Measurements from ENCODE around the gene HIP1R. TPM values are rescaled to one million over a fixed set of nuclear protein-coding genes. Genes with fewer than 3 reads are reported as not detected.

HIP1R gene
- total and polyA plus RNA-seq, 2 experiments from 2014 or later: 7.6 to 16.3 TPM

DNA sequence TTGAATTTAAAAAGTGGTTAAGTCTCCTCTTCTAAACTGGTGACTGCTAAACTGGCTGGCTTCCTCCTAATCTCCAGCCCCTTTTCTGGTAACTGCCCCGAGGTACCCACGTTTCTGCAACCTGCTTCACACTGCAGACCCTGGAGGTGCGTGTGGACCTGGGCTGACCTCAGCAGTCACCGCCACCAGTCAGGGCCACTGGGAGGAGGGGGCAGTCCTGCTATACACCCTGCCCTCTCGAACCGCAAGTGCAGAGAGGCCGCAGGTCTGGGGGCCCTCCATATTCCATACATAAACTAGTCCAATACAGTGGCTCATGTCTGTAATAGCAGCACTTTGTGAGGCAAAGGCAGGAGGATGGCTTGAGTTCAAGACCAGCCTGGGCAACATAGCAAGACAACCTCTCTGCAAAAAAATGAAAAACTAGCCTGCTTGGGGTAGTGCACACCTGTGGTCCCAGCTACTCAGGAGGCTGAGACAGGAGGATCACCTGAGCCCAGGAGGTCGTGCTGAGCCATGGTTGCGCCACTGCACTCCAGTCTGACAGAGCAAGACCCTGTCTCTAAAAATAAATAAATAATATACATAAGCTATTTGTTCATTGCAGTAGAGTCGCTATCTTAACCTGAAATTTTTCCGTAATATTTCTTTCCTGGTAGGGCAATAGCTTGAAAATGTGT, 35.0 kb downstream of the HIP1R start:
- H3K79me2 ChIP-seq (ENCODE audit: insufficient read depth): peaks cover 64% of the 10 kb centered on the region
- H3K4me3 ChIP-seq: peak overlapping the region; percentile 75

DNA sequence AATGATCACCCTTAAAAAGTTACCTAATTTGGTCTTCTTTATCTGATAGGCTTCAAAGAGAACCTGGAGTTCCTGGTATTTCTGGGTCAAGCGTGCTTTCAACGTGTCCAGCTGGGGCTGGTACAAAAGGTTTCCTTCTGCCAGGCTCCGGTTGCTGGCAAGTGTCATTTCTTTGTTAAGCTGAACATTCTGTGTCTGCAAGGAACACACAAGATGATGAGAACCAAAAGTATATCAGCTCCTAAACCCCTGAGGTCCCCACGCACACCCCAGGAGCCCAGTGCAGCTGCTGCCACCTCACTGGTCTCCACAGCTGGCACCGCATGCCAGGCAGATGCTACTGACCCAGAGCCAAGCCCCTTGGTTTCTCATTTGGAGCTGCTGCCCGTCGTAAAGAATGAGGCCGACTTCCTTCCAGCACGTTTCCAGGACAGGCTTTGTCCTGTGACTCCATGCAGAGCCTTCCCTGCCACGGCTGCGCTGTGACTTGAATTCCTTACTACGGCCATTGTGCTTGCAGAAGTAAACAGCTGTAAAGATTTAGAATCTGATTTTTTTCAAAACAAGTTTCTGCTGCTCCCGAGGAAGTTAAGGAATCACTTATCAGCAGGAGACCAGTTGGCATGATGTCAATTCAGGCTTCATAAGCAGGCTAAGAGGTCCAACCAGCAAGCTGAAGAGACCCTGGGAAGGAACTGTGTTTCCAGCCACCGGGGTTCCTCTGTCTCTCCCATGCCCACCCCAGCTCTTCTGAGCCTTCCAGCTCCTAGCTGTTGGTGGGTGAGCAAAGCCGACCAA, 35.8 kb downstream of the HIP1R start:
- Histone ChIP-seq H3K9me3 (ENCODE audit: low read depth) (no peaks in the 10 kb centered on the region), H3K27ac (peak overlapping the region; percentile 89), H3K4me1 (ENCODE audit: insufficient read depth) (peaks cover 29% of the 10 kb centered on the region), H3K36me3 (ENCODE audit: low read depth) (peaks cover 23% of the 10 kb centered on the region; the same call in 1 of the 2 replicates), H3K9me2 (ENCODE audit: insufficient read depth) (no peaks in the 10 kb centered on the region), H3K4me3 (peak overlapping the region; percentile 75), H3K4me2 (ENCODE audit: unreplicated experiment) (peak overlapping the region; percentile 89), H3K27me3 (replicated peaks; ENCODE audit: insufficient read depth) (no peaks in the 10 kb centered on the region), H3F3A (ENCODE audit: insufficient read depth) (peaks cover 32% of the 10 kb centered on the region), H3K79me2 (ENCODE audit: insufficient read depth) (peaks cover 72% of the 10 kb centered on the region), H2AFZ (peak overlapping the region; percentile 60), H4K20me1 (ENCODE audit: insufficient read depth) (0 out of 2 replicates have a peak, but pooled peaks cover 5% of the 10 kb centered on the region), H3K9ac (peak overlapping the region; percentile 85)
- no peak for TF ChIP-seq EZH2phosphoT487 (IDR thresholded peaks at IDR 0.05; ENCODE audit: insufficient read depth, low read depth)
- peak; percentile 74 for DNase-seq
- 14 to 15% methylated on average over 15 of the region's 15 CpGs for WGBS, 2 experiments (ENCODE audit: low coverage in 1 of 2, low lambda C conversion rate in 2 of 2, missing lambda C conversion rate in 2 of 2)
- in situ Hi-C loops (cut with MboI): loop anchor here (25.0 kb wide), 1 partner anchor 366 kb away; the partner anchor contains the start of genes MPHOSPH9 and MTRFR

More for the DNA sequence above, 35.0 kb downstream of the HIP1R start:
- Histone ChIP-seq H3K36me3 (ENCODE audit: low read depth) (peaks cover 25% of the 10 kb centered on the region; the same call in 1 of the 2 replicates), H3K9me3 (ENCODE audit: low read depth) (no peaks in the 10 kb centered on the region), H3K9me2 (ENCODE audit: insufficient read depth) (no peaks in the 10 kb centered on the region), H3K9ac (peak overlapping the region; percentile 85), H3K4me2 (ENCODE audit: unreplicated experiment) (peak overlapping the region; percentile 89), H3K4me1 (ENCODE audit: insufficient read depth) (peaks cover 21% of the 10 kb centered on the region), H3K27ac (peak overlapping the region; percentile 89), H2AFZ (no peak overlapping the region), H4K20me1 (ENCODE audit: insufficient read depth) (no peaks in the 10 kb centered on the region), H3F3A (ENCODE audit: insufficient read depth) (peaks cover 32% of the 10 kb centered on the region), H3K27me3 (replicated peaks; ENCODE audit: insufficient read depth) (no peaks in the 10 kb centered on the region)
- in situ Hi-C loops (cut with MboI): loop anchor here (25.0 kb wide), 1 partner anchor 367 kb away; the partner anchor contains the start of genes MPHOSPH9 and MTRFR
- TF ChIP-seq EZH2phosphoT487 (IDR thresholded peaks at IDR 0.05; ENCODE audit: insufficient read depth, low read depth) (no peak), EZH2 (IDR thresholded peaks at IDR 0.05; ENCODE audit: insufficient read depth, poor library complexity, severe bottlenecking) (no peak)
- WGBS, 2 experiments (ENCODE audit: low coverage in 1 of 2, low lambda C conversion rate in 2 of 2, missing lambda C conversion rate in 2 of 2): 96% methylated on average over 11 of the region's 11 CpGs
- no peak for DNase-seq

DNA sequence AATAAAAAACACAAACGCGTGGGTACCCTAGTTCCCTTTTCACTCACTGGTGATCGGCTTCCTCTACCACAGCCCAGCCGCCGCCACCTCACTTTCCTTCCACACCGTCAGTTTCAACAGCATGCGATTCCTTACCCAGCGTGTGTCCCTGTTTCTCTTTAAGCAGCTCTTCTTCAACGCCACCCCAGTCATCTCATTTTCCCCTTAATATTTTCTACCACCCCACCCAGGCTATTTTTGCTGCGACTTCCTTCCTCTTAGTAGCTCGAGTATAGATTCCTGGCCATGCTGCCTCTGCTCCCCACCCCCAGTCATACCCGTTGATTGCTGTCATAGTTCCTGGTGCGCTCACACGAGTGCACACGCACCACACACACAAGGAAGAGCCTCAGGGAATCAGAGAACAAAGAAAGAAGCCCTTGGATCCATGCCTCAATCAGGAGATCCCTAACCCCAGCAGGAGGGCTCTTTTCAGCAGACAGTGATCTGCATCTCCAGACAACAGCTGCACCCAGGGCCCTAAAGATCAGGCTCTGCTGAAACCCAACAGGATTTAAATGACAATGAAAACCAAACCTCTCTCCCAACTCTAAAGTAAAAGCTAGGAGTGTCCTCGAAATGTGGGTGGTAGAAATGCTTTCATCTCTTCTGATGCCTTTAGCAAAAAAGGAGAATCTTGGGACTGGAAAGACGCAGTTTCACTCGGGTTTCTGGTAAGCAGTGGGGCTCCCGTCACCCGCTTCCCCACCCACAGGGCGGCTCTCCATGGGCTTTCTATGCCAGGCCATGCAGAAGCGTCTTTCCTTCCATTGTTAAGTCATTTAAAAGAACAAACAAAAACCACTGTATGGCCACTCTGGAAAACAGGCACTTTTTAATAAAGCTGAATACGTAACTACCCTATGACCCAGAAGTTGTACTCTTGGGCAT, 36.9 kb downstream of the HIP1R start:
- no peaks in the 10 kb centered on the region for H3K9me2 ChIP-seq (ENCODE audit: insufficient read depth)
- TF ChIP-seq EZH2phosphoT487 (IDR thresholded peaks at IDR 0.05; ENCODE audit: insufficient read depth, low read depth): no peak
- TF ChIP-seq EZH2 (IDR thresholded peaks at IDR 0.05; ENCODE audit: insufficient read depth, poor library complexity, severe bottlenecking): no peak
- H3K4me3 ChIP-seq: peak overlapping the region; percentile 75
- H3K27me3 ChIP-seq (replicated peaks; ENCODE audit: insufficient read depth): no peaks in the 10 kb centered on the region
- H3K79me2 ChIP-seq (ENCODE audit: insufficient read depth): peaks cover 82% of the 10 kb centered on the region
- peak overlapping the region; percentile 89 for H3K27ac ChIP-seq
- H3K9me3 ChIP-seq (ENCODE audit: low read depth): no peaks in the 10 kb centered on the region
- H4K20me1 ChIP-seq (ENCODE audit: insufficient read depth): 0 out of 2 replicates have a peak, but pooled peaks cover 9% of the 10 kb centered on the region
- H3F3A ChIP-seq (ENCODE audit: insufficient read depth): peaks cover 32% of the 10 kb centered on the region
- peaks cover 29% of the 10 kb centered on the region for H3K4me1 ChIP-seq (ENCODE audit: insufficient read depth)
- H2AFZ ChIP-seq: peak overlapping the region; percentile 60
- peak overlapping the region; percentile 85 for H3K9ac ChIP-seq
- DNase-seq: peak; percentile 90
- peak overlapping the region; percentile 89 for H3K4me2 ChIP-seq (ENCODE audit: unreplicated experiment)
- in situ Hi-C loops (cut with MboI): loop anchor here (25.0 kb wide), 1 partner anchor 365 kb away; the partner anchor contains the start of genes MPHOSPH9 and MTRFR
- peaks cover 15% of the 10 kb centered on the region; the same call in 1 of the 2 replicates for H3K36me3 ChIP-seq (ENCODE audit: low read depth)
- 8 to 10% methylated on average over 23 of the region's 23 CpGs for WGBS, 2 experiments (ENCODE audit: low coverage in 1 of 2, low lambda C conversion rate in 2 of 2, missing lambda C conversion rate in 2 of 2)

All from GM23248 (cell line).